Spleen (tissue), 7 donors: Measurements from ENCODE around the gene PKIG.

ENCODE experiments used
- CTCF ChIP-seq, 11 experiments: fragments of 200-600 bp in 7 of 11; fragments of 450-650 bp in 4 of 11; sonication (generic) in 4 of 11; IDR thresholded peaks in 8 of 11; conservative IDR thresholded peaks in 3 of 11; 1 replicate in 7 of 11; 2 replicates in 4 of 11; pipeline versions ENCODE4 v1.4.0 to v1.8.0; 2016 to 2021; ENCODE audit warnings: antibody characterized with exemption in 11 of 11, inconsistent platforms in 4 of 11, mild to moderate bottlenecking in 1 of 11
- POLR2A ChIP-seq, 3 donors: fragments of 450-650 bp; IDR thresholded peaks; one replicate each; pipeline ENCODE4 v1.5.1; 2017; ENCODE audit warnings: antibody characterized with exemption in 3 of 3, mild to moderate bottlenecking in 1 of 3
- POLR2AphosphoS5 ChIP-seq, 3 donors: sonication (generic); formaldehyde crosslinking; IDR thresholded peaks; one replicate each; pipeline ENCODE4 v1.5.1; 2017; ENCODE audit warnings: antibody characterized with exemption in 3 of 3
- donor health status: DM: no; HTN: no; CAD: no; lungs with moderate emphysema.
- donor health status: DM: no; HTN: no; CAD: no.
- donor health status: DM: no; HTN: no; CAD: no.

GRCh38 chr20:44574372-44574771 is 8.0 kb upstream of the PKIG start:
- no peak for TF ChIP-seq CTCF (IDR thresholded peaks at IDR 0.05 in 8 of 11, conservative IDR thresholded peaks at IDR 0.05 in 3 of 11)
- no peak for TF ChIP-seq POLR2A (IDR thresholded peaks at IDR 0.05)
- TF ChIP-seq POLR2AphosphoS5 (IDR thresholded peaks at IDR 0.05) = no peak
